Caco-2 (cell line): Measurements from ENCODE around the gene SPDYE18. TPM values are rescaled to one million over a fixed set of nuclear protein-coding genes. Genes with fewer than 3 reads are reported as not detected.
"Not testable (repeated sequence)": the region's sequence is repeated elsewhere in the genome, so short reads cannot be mapped to it uniquely, and the experiment has no call there.

Experiments
- BruUV-seq: library from RNA; stranded (reverse); fragments of 400-500 nt; replicated peaks from 2 replicates; lab custom pipeline; 2021; lab: Mats Ljungman, UMichigan
- CTCF ChIA-PET: fragments of 300-600 bp; sonication (Branson Sonifier 250); formaldehyde crosslinking; loops from one replicate; lab custom pipeline; 2022; ENCODE audit warnings: antibody characterized with exemption; lab: Charles Lee
- POLR2A ChIA-PET: fragments of 300-600 bp; sonication (Branson Sonifier 250); formaldehyde crosslinking; loops from one replicate; lab custom pipeline; 2022; ENCODE audit warnings: antibody characterized with exemption; lab: Charles Lee
- DNase-seq, 2 experiments: peaks; one replicate each; pipeline versions ENCODE4 v3.0.0 to v3.0.0-alpha.2; 2020 to 2022
- H3K27me3 ChIP-seq: replicated peaks from 2 replicates; pipeline ENCODE4 v1.6.0; 2011; ENCODE audit warnings: low read length; ENCODE audit not compliant: control insufficient read depth, insufficient read depth
- H3K36me3 ChIP-seq: 2 replicates; pipeline ENCODE4 v1.5.1; 2011; ENCODE audit warnings: low read length; ENCODE audit not compliant: control insufficient read depth, insufficient read depth
- H3K4me1 ChIP-seq: fragments of 250-450 bp; sonication (Bioruptor Pico); 2 replicates; pipeline ENCODE4 v1.5.1; 2020; ENCODE audit warnings: mild to moderate bottlenecking
- H3K4me3 ChIP-seq: 2 replicates; pipeline ENCODE4 v1.5.1; 2011; ENCODE audit warnings: low read depth, mild to moderate bottlenecking, control low read depth, low read length
- H3K9me3 ChIP-seq: fragments of 250-450 bp; sonication (Bioruptor Pico); 2 replicates; pipeline ENCODE4 v1.5.1; 2020; ENCODE audit warnings: mild to moderate bottlenecking, moderate library complexity
- H3K27ac Mint-ChIP-seq: one replicate; pipeline ENCODE4 v1.8.0; 2022; ENCODE audit warnings: mixed read lengths; ENCODE audit not compliant: unreplicated experiment
- H3K27me3 Mint-ChIP-seq: one replicate; pipeline ENCODE4 v1.8.0; 2022; ENCODE audit warnings: mixed read lengths; ENCODE audit not compliant: insufficient read depth, unreplicated experiment
- H3K36me3 Mint-ChIP-seq: one replicate; pipeline ENCODE4 v1.8.0; 2022; ENCODE audit warnings: mild to moderate bottlenecking, mixed read lengths; ENCODE audit not compliant: insufficient read depth, unreplicated experiment
- H3K4me1 Mint-ChIP-seq: one replicate; pipeline ENCODE4 v1.8.0; 2022; ENCODE audit warnings: low read depth, mixed read lengths; ENCODE audit not compliant: unreplicated experiment
- H3K4me3 Mint-ChIP-seq: one replicate; pipeline ENCODE4 v1.8.0; 2022; ENCODE audit warnings: mild to moderate bottlenecking, moderate library complexity, mixed read lengths; ENCODE audit not compliant: unreplicated experiment
- H3K9me3 Mint-ChIP-seq: one replicate; pipeline ENCODE4 v1.8.0; 2022; ENCODE audit warnings: mixed read lengths; ENCODE audit not compliant: unreplicated experiment
- intact Hi-C: fragments of 100-400 bp; cut with micrococcal nuclease; formaldehyde crosslinking; loops from one replicate; pipeline ENCODE4 v1.10.0; 2022; ENCODE audit not compliant: unreplicated experiment
- total RNA-seq: library from RNA; stranded (reverse); gene quantifications from 2 replicates; pipeline ENCODE4 v1.2.3, GENCODE V29; 2022

SPDYE18 gene
- total RNA-seq, 1 experiment from 2014 or later: 0.66 TPM

- intact Hi-C loops, H3K27ac Mint-ChIP-seq, CTCF ChIA-PET, H3K36me3 Mint-ChIP-seq, POLR2A ChIA-PET, DNase-seq, H3K27me3 Mint-ChIP-seq, H3K27me3 ChIP-seq, H3K4me1 Mint-ChIP-seq, H3K4me1 ChIP-seq, H3K9me3 ChIP-seq, H3K9me3 Mint-ChIP-seq, BruUV-seq, H3K4me3 ChIP-seq, H3K4me3 Mint-ChIP-seq, H3K36me3 ChIP-seq: not testable (repeated sequence)
Observed at GRCh38 chr7:77092301-77092700, 29.9 kb upstream of the SPDYE18 start.

GRCh38 chr7:77082192-77082591 is 19.8 kb upstream of the SPDYE18 start:
- POLR2A ChIA-PET, H3K4me1 ChIP-seq, H3K27ac Mint-ChIP-seq, H3K9me3 Mint-ChIP-seq, H3K4me1 Mint-ChIP-seq, intact Hi-C loops, CTCF ChIA-PET, H3K36me3 Mint-ChIP-seq, H3K27me3 ChIP-seq, DNase-seq, H3K36me3 ChIP-seq, BruUV-seq, H3K27me3 Mint-ChIP-seq, H3K9me3 ChIP-seq, H3K4me3 Mint-ChIP-seq, H3K4me3 ChIP-seq: not testable (repeated sequence)

- H3K4me1 Mint-ChIP-seq, H3K4me1 ChIP-seq, H3K9me3 Mint-ChIP-seq, intact Hi-C loops, POLR2A ChIA-PET, H3K36me3 Mint-ChIP-seq, H3K27me3 ChIP-seq, H3K36me3 ChIP-seq, H3K4me3 ChIP-seq, DNase-seq, H3K4me3 Mint-ChIP-seq, H3K27me3 Mint-ChIP-seq, BruUV-seq, H3K9me3 ChIP-seq, H3K27ac Mint-ChIP-seq, CTCF ChIA-PET: not testable (repeated sequence)
Observed at GRCh38 chr7:77080236-77080635, 17.9 kb upstream of the SPDYE18 start.

- H3K4me1 ChIP-seq, BruUV-seq, H3K36me3 ChIP-seq, CTCF ChIA-PET, H3K4me3 ChIP-seq, H3K9me3 Mint-ChIP-seq, H3K27me3 Mint-ChIP-seq, DNase-seq, H3K4me1 Mint-ChIP-seq, H3K9me3 ChIP-seq, H3K27me3 ChIP-seq, H3K4me3 Mint-ChIP-seq, intact Hi-C loops, H3K27ac Mint-ChIP-seq, H3K36me3 Mint-ChIP-seq, POLR2A ChIA-PET: not testable (repeated sequence)
Observed at GRCh38 chr7:77079624-77080023, 17.3 kb upstream of the SPDYE18 start.

- H3K27me3 Mint-ChIP-seq, BruUV-seq, H3K4me3 Mint-ChIP-seq, H3K9me3 ChIP-seq, H3K36me3 ChIP-seq, intact Hi-C loops, H3K4me1 Mint-ChIP-seq, H3K36me3 Mint-ChIP-seq, H3K27ac Mint-ChIP-seq, H3K9me3 Mint-ChIP-seq, H3K27me3 ChIP-seq, DNase-seq, POLR2A ChIA-PET, H3K4me1 ChIP-seq, H3K4me3 ChIP-seq, CTCF ChIA-PET: not testable (repeated sequence)
Observed at GRCh38 chr7:77079112-77079511, 16.8 kb upstream of the SPDYE18 start.

GRCh38 chr7:77077060-77077459 is 14.7 kb upstream of the SPDYE18 start:
- H3K4me1 ChIP-seq, H3K27me3 Mint-ChIP-seq, DNase-seq, CTCF ChIA-PET, H3K27ac Mint-ChIP-seq, H3K4me1 Mint-ChIP-seq, H3K4me3 ChIP-seq, H3K9me3 Mint-ChIP-seq, intact Hi-C loops, H3K36me3 Mint-ChIP-seq, H3K36me3 ChIP-seq, BruUV-seq, H3K9me3 ChIP-seq, POLR2A ChIA-PET, H3K4me3 Mint-ChIP-seq, H3K27me3 ChIP-seq: not testable (repeated sequence)

GRCh38 chr7:77074786-77075396 is 12.5 kb upstream of the SPDYE18 start:
- CTCF ChIA-PET, H3K9me3 ChIP-seq: not testable (repeated sequence)

More at GRCh38 chr7:77074786-77075396, 12.5 kb upstream of the SPDYE18 start:
- H3K4me1 Mint-ChIP-seq, H3K36me3 Mint-ChIP-seq, POLR2A ChIA-PET, intact Hi-C loops, H3K9me3 Mint-ChIP-seq, H3K27ac Mint-ChIP-seq, DNase-seq, H3K4me3 ChIP-seq, H3K36me3 ChIP-seq, H3K4me3 Mint-ChIP-seq, H3K4me1 ChIP-seq, BruUV-seq, H3K27me3 Mint-ChIP-seq, H3K27me3 ChIP-seq: not testable (repeated sequence)
